Activated T-helper 1 cell treated with anti-CD3 and anti-CD28 coated beads, Interleukin-12 subunit alpha, Interleukin-12 subunit beta, Interleukin-2, Interleukin-4 antibody, amounts not matched to agents 30 ng/mL and 10 ng/mL and 1 ng/mL, durations not matched to agents 14 hours and 24 hours and 36 hours (primary cell): ENCODE results near the gene ZKSCAN3. TPM values are rescaled to one million over a fixed set of nuclear protein-coding genes. Genes with fewer than 3 reads are reported as not detected.
A peak's percentile ranks its signal among the peaks of the same experiment; 100 is the strongest.
"Not testable (repeated sequence)": the region's sequence is repeated elsewhere in the genome, so short reads cannot be mapped to it uniquely, and the experiment has no call there.

Experiments used
- DNase-seq: peaks from one replicate; pipeline ENCODE4 v3.0.0; 2021; ENCODE audit warnings: low spot score
- H3K27ac Mint-ChIP-seq: one replicate; pipeline ENCODE4 v1.8.0; 2021; ENCODE audit warnings: mild to moderate bottlenecking, mixed read lengths
- H3K27me3 Mint-ChIP-seq: one replicate; pipeline ENCODE4 v1.8.0; 2022; ENCODE audit warnings: mild to moderate bottlenecking, moderate library complexity, mixed read lengths; ENCODE audit not compliant: insufficient read depth
- H3K36me3 Mint-ChIP-seq: one replicate; pipeline ENCODE4 v1.8.0; 2021; ENCODE audit warnings: low read depth, mixed read lengths
- H3K4me1 Mint-ChIP-seq: one replicate; pipeline ENCODE4 v1.8.0; 2021; ENCODE audit warnings: low read depth, mixed read lengths
- H3K4me3 Mint-ChIP-seq: one replicate; pipeline ENCODE4 v1.8.0; 2021; ENCODE audit warnings: mild to moderate bottlenecking, moderate library complexity, mixed read lengths
- H3K9me3 Mint-ChIP-seq: one replicate; pipeline ENCODE4 v1.8.0; 2021; ENCODE audit warnings: mixed read lengths
- intact Hi-C: fragments of 100-400 bp; cut with micrococcal nuclease; formaldehyde crosslinking; loops from one replicate; pipeline ENCODE4 v1.15.1; 2024
- total RNA-seq: library from RNA; stranded (reverse); gene quantifications from 2 replicates; pipeline ENCODE4 v1.2.3, GENCODE V29; 2022

Gene ZKSCAN3
- total RNA-seq, 1 donor from 2014 or later, result 3.3 TPM

- no peak for DNase-seq
- Mint-ChIP-seq H3K4me1 (peaks cover 56% of the 10 kb centered on the region), H3K9me3 (peaks cover 9% of the 10 kb centered on the region), H3K27ac (no peak overlapping the region), H3K36me3 (peaks cover 48% of the 10 kb centered on the region), H3K4me3 (no peak overlapping the region), H3K27me3 (no peaks in the 10 kb centered on the region)
- intact Hi-C loops, result loop anchor here (5.0 kb wide), 2 partner anchors 76 to 91 kb away; no protein-coding TSS in a partner anchor
Measured at GRCh38 chr6:28395918-28396317, 46.2 kb downstream of the ZKSCAN3 start.

DNA sequence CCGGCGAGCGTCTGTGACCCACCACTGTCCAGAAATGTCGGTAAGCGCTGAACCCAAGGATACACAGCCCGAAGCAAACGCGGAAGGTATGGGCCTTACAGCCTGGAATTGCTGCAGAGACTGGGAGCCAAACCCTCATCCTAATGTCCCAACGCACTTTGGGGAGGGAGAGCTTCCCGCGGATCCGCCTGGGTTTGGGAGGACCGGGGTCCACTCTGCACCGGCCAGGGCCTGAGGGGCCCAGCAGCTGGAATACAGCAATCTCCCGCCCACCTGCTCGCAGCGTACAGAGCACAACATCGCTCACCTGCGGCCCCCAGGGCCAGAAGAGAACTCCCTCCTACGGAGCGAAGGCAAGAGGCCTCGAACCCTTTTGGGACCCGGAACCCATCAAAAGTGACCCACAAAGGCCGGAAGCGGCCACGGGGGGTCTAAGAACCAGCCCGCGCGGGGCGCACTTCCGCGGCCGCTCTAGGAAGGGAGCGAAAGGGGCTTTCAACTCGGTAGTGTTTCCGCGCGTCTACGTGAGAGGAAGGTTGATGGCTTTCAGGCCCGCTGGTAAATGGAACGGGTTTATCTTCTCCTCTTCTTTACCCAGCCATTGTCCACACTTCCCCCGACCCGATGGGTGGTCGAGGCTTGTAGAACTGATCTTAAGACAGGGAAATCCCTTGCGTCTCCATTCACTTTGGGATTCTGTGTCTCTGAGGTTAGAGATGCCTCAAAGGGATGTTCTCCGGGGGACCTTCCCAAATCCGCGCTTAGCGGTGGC, 49.8 kb downstream of the ZKSCAN3 start, which contains the start of gene ZSCAN12:
TSS of gene ZSCAN12 (minus strand) at position 398 of the 772 bp plus-strand sequence. CDS start 1,342 bp downstream, outside the sequence.
- intact Hi-C loops, result loop anchor here (1.0 to 5.0 kb wide), 11 partner anchors 9 to 318 kb away; partner anchors contain the start of genes ZKSCAN3, ZKSCAN4, ZSCAN23 and ZSCAN26
- Mint-ChIP-seq H3K4me1 (peaks cover 48% of the 10 kb centered on the region), H3K36me3 (peaks cover 25% of the 10 kb centered on the region), H3K27me3 (peaks cover 15% of the 10 kb centered on the region), H3K9me3 (peaks cover 10% of the 10 kb centered on the region), H3K4me3 (peak within 1 kb of the TSS; percentile 90), H3K27ac (peak within 1 kb of the TSS; percentile 84)
- DNase-seq, result peak; percentile 76

DNA sequence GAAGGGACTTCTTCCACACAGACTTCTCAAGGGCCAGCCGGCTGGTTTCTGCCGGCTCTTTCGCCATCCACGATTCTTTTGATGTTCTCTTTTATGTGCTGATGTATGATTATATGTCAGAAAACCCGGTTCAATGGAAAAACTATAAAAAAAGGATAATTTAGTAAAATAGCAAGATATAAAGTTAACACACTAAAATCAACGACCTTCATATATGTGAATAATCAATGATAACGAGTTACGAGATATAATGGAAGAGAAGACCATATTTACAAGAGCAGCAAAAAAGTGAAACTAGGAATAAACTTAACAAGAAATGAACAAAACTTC, 50.3 kb downstream of the ZKSCAN3 start:
- peak overlapping the region; percentile 84 for H3K27ac Mint-ChIP-seq
- no peak for DNase-seq
- intact Hi-C loops, result no loop called here
- peaks cover 10% of the 10 kb centered on the region for H3K9me3 Mint-ChIP-seq
- H3K4me3 Mint-ChIP-seq, result peak overlapping the region; percentile 90
- H3K36me3 Mint-ChIP-seq, result peaks cover 24% of the 10 kb centered on the region
- peaks cover 43% of the 10 kb centered on the region for H3K4me1 Mint-ChIP-seq
- H3K27me3 Mint-ChIP-seq, result peaks cover 15% of the 10 kb centered on the region

GRCh38 chr6:28401172-28401571, 51.4 kb downstream of the ZKSCAN3 start:
- H3K27ac Mint-ChIP-seq, result no peak overlapping the region
- H3K36me3 Mint-ChIP-seq, result peaks cover 18% of the 10 kb centered on the region
- peaks cover 33% of the 10 kb centered on the region for H3K4me1 Mint-ChIP-seq
- no peak overlapping the region for H3K4me3 Mint-ChIP-seq
- intact Hi-C loops, result no loop called here
- peaks cover 10% of the 10 kb centered on the region for H3K9me3 Mint-ChIP-seq
- no peak for DNase-seq
- H3K27me3 Mint-ChIP-seq, result peaks cover 15% of the 10 kb centered on the region

DNA sequence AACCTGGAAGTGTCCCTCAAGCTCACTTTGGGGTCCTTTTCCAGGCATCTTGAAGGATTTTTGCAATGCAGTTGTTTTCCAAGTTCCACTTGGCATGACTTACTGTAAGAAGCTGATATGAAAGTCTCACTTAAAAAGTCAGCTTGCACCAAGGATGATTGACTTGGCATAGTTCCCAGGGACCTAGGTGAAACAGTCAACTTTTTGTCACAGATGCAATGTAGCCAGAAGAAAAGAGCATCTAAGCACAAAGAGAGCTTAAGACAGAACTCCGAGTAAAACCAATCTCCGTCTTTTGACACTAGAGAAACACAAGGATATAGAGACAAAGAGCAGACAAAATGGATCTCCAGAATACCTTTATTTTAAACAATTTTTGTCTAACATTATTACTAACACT, 52.5 kb downstream of the ZKSCAN3 start:
- Mint-ChIP-seq H3K9me3 (peaks cover 10% of the 10 kb centered on the region), H3K4me1 (peaks cover 32% of the 10 kb centered on the region), H3K27me3 (peaks cover 16% of the 10 kb centered on the region), H3K36me3 (peaks cover 13% of the 10 kb centered on the region), H3K27ac (no peak overlapping the region), H3K4me3 (no peak overlapping the region)
- no peak for DNase-seq
- intact Hi-C loops, result no loop called here

DNA sequence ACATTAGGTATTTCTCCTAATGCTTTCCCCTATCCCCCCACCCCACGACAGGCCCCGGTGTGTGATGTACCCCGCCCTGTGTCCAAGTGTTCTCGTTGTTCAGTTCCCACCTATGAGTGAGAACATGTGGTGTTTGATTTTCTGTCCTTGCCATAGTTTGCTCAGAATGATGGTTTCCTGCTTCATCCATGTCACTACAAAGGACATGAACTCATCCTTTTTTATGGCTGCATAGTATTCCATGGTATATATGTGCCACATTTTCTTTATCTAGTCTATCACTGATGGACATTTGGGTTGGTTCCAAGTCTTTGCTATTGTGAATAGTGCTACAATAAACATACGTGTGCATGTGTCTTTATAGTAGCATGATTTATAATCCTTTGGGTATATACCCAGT, 54.2 kb downstream of the ZKSCAN3 start:
- peaks cover 35% of the 10 kb centered on the region for H3K4me1 Mint-ChIP-seq
- H3K27ac Mint-ChIP-seq, intact Hi-C loops, H3K36me3 Mint-ChIP-seq, H3K4me3 Mint-ChIP-seq, DNase-seq: not testable (repeated sequence)
- peaks cover 10% of the 10 kb centered on the region for H3K9me3 Mint-ChIP-seq
- H3K27me3 Mint-ChIP-seq, result peaks cover 16% of the 10 kb centered on the region

- no peak for DNase-seq
- Mint-ChIP-seq H3K9me3 (peaks cover 9% of the 10 kb centered on the region), H3K4me1 (peaks cover 30% of the 10 kb centered on the region), H3K36me3 (peaks cover 1% of the 10 kb centered on the region), H3K27me3 (peaks cover 14% of the 10 kb centered on the region), H3K27ac (no peak overlapping the region), H3K4me3 (no peak overlapping the region)
- intact Hi-C loops, result no loop called here
Measured at GRCh38 chr6:28407401-28407800, 57.7 kb downstream of the ZKSCAN3 start.

DNA sequence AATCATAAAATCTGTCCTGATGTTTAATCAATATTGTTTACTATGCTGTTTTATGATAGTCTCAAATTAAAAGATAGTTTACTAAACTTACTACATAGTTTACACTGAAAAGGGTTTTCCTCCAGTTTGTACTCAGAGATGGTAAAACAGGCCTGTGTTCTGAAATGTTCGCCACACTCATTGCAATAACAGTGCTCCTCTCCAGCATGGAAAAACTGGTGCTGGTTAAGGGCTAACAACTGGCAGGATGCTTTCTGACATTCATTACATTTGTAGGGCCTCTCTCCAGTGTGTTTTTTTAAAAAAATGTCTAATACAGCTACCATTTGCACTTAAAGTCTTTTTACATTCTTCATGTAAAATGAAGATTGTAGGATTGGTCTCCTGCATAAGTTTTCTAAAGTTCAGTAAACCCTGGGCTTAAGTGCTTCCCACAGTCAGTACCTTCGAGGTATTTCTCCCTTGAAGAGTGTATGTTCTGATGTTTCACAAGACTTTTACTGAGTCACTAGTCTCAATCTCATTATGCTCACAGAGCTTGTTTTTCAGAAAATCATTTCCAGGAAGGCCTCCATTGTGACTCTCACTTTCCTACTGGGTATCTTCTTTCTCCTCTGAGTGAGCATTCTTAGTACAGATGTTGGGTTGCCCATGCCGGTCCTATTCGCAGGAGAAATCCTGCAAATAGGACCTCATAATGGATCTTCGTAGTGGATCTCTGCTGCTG, 58.5 kb downstream of the ZKSCAN3 start:
- Mint-ChIP-seq H3K9me3 (peaks cover 9% of the 10 kb centered on the region), H3K27ac (peak overlapping the region; percentile 16), H3K27me3 (peaks cover 15% of the 10 kb centered on the region), H3K4me3 (no peak overlapping the region), H3K36me3 (peaks cover 4% of the 10 kb centered on the region), H3K4me1 (peaks cover 30% of the 10 kb centered on the region)
- intact Hi-C loops, result loop anchor here (1.0 kb wide), 2 partner anchors 9 to 18 kb away; partner anchors contain the start of gene ZSCAN12
- DNase-seq, result no peak

DNA sequence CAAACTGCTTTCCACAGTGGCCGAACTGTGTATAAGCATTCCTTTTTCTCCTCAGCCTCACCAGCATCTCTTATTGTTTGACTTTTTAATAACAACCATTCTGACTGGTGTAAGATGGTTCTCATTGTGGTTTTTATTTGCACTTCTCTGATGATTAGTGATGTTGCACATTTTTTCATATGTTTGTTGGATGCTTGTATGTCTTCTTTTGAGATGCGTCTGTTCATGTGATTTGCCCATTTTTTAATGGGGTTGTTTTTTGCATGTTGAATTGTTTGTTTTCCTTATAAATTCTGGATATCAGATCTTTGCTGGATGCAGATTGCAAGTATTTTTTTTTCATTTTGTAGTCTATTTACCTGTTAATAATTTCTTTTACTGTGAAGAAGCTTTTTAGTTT, 61.0 kb downstream of the ZKSCAN3 start:
- no peak for DNase-seq
- H3K27ac Mint-ChIP-seq, result no peak overlapping the region
- peaks cover 4% of the 10 kb centered on the region for H3K9me3 Mint-ChIP-seq
- peaks cover 4% of the 10 kb centered on the region for H3K36me3 Mint-ChIP-seq
- no peak overlapping the region for H3K4me3 Mint-ChIP-seq
- intact Hi-C loops, result no loop called here
- H3K27me3 Mint-ChIP-seq, result peaks cover 20% of the 10 kb centered on the region
- peaks cover 30% of the 10 kb centered on the region for H3K4me1 Mint-ChIP-seq

- H3K27me3 Mint-ChIP-seq, result peaks cover 23% of the 10 kb centered on the region
- DNase-seq, result no peak
- intact Hi-C loops, result no loop called here
- H3K4me3 Mint-ChIP-seq, result no peak overlapping the region
- peaks cover 4% of the 10 kb centered on the region for H3K36me3 Mint-ChIP-seq
- H3K4me1 Mint-ChIP-seq, result peaks cover 6% of the 10 kb centered on the region
- no peak overlapping the region for H3K27ac Mint-ChIP-seq
- peaks cover 4% of the 10 kb centered on the region for H3K9me3 Mint-ChIP-seq
Measured at GRCh38 chr6:28413681-28414080, 63.9 kb downstream of the ZKSCAN3 start.

Other genes starting within 250 kb of the ZKSCAN3 start
- gene ZSCAN16, start 225.3 kb upstream of the ZKSCAN3 start, total RNA-seq, result 4.8 TPM in 2 replicates
- 18.2 and 18.5 TPM in 2 replicates for gene ZKSCAN8, start 208.1 kb upstream of the ZKSCAN3 start, total RNA-seq
- gene ZSCAN9, start 124.7 kb upstream of the ZKSCAN3 start, total RNA-seq, result 6.1 and 8.1 TPM in 2 replicates
- 4.8 and 6.0 TPM in 2 replicates for gene ZKSCAN4, start 97.7 kb upstream of the ZKSCAN3 start, total RNA-seq
- 0.16 TPM in 1 of 2 replicates, not detected in the other for gene NKAPL, start 90.7 kb upstream of the ZKSCAN3 start, total RNA-seq
- 5.4 and 6.0 TPM in 2 replicates for gene ZSCAN26, start 82.8 kb upstream of the ZKSCAN3 start, total RNA-seq
- 1.7 and 2.0 TPM in 2 replicates for gene PGBD1, start 68.4 kb upstream of the ZKSCAN3 start, total RNA-seq
- 1.0 and 1.2 TPM in 2 replicates for gene ZSCAN31, start 13.8 kb upstream of the ZKSCAN3 start, total RNA-seq
- 5.6 and 5.7 TPM in 2 replicates for gene ZSCAN12, start 49.8 kb downstream of the ZKSCAN3 start, total RNA-seq
- 1.1 and 2.2 TPM in 2 replicates for gene ZSCAN23, start 93.5 kb downstream of the ZKSCAN3 start, total RNA-seq
- not detected in 2 replicates for gene GPX6, start 165.8 kb downstream of the ZKSCAN3 start, total RNA-seq
- not detected in 2 replicates for gene GPX5, start 175.9 kb downstream of the ZKSCAN3 start, total RNA-seq